Stimulated activated CD4-positive, alpha-beta T cell treated with anti-CD3 and anti-CD28 coated beads, Interleukin-4, amount 100 ng/mL, for 48 hours (primary cell): ENCODE results near the gene ZNF534.
"Not testable (repeated sequence)": the region's sequence is repeated elsewhere in the genome, so short reads cannot be mapped to it uniquely, and the experiment has no call there.

Source experiments
- DNase-seq, 2 donors: peaks; one replicate each; pipeline ENCODE4 v3.0.0-alpha.2; 2020; ENCODE audit warnings: low read depth in 2 of 2

Gene ZNF534

GRCh38 chr19:52498571-52498970 lies 69.6 kb downstream of the ZNF534 start:
- no peak for DNase-seq

GRCh38 chr19:52500474-52500873 lies 71.5 kb downstream of the ZNF534 start:
- not testable (repeated sequence) for DNase-seq

- not testable (repeated sequence) for DNase-seq
These were observed 72.0 kb downstream of the ZNF534 start for GRCh38 chr19:52500991-52501390.
